Neural cell (in vitro differentiated cells): ENCODE results near the gene TK1. TPM values are rescaled to one million over a fixed set of nuclear protein-coding genes. Genes with fewer than 3 reads are reported as not detected.
"Not testable (repeated sequence)": the region's sequence is repeated elsewhere in the genome, so short reads cannot be mapped to it uniquely, and the experiment has no call there.

Source experiments
- H2AFZ ChIP-seq: fragments of 200-600, 300-800 bp; sonication (generic), shearing (Covaris generic); 2 replicates; pipeline ENCODE4 v1.6.0; 2014; ENCODE audit warnings: low read depth, mild to moderate bottlenecking, antibody characterized with exemption, low read length, moderate library complexity
- H3F3A ChIP-seq: fragments of 200-600 bp; shearing (Covaris generic); 2 replicates; pipeline ENCODE4 v1.6.1; 2016; ENCODE audit warnings: mild to moderate bottlenecking, moderate library complexity, mixed read lengths, antibody characterized with exemption, low read length; ENCODE audit not compliant: insufficient read depth, poor library complexity, severe bottlenecking
- H3K27ac ChIP-seq: fragments of 200-600, 300-800 bp; sonication (generic), shearing (Covaris generic); 2 replicates; pipeline ENCODE4 v1.5.1; 2014; ENCODE audit warnings: mild to moderate bottlenecking, low read length, moderate library complexity
- H3K27me3 ChIP-seq: fragments of 300-800, 200-600 bp; sonication (generic), shearing (Covaris generic); 2 replicates; pipeline ENCODE4 v1.6.0; 2014; ENCODE audit warnings: mild to moderate bottlenecking, low read depth, low read length, moderate library complexity; ENCODE audit not compliant: insufficient read depth
- H3K36me3 ChIP-seq: fragments of 300-800, 200-600 bp; sonication (generic), shearing (Covaris generic); 2 replicates; pipeline ENCODE4 v1.5.1; 2014; ENCODE audit warnings: mild to moderate bottlenecking, antibody characterized with exemption, low read length, moderate library complexity; ENCODE audit not compliant: insufficient read depth
- H3K4me2 ChIP-seq: fragments of 300-800, 200-600 bp; sonication (generic), shearing (Covaris generic); 2 replicates; pipeline ENCODE4 v1.6.0; 2014; ENCODE audit warnings: mild to moderate bottlenecking, low read length
- H3K4me3 ChIP-seq: fragments of 300-800, 200-600 bp; sonication (generic), shearing (Covaris generic); 2 replicates; pipeline ENCODE4 v1.5.1; 2014; ENCODE audit warnings: mild to moderate bottlenecking, low read length, moderate library complexity
- H3K79me2 ChIP-seq: fragments of 200-600 bp; shearing (Covaris generic); replicated peaks from 2 replicates; pipeline ENCODE4 v1.6.0; 2014; ENCODE audit warnings: mild to moderate bottlenecking, low read length, moderate library complexity; ENCODE audit not compliant: insufficient read depth
- H3K9ac ChIP-seq: fragments of 300-800, 200-600 bp; sonication (generic), shearing (Covaris generic); 2 replicates; pipeline ENCODE4 v1.6.1; 2016; ENCODE audit warnings: mild to moderate bottlenecking, low read length, mixed read lengths
- H3K9me2 ChIP-seq: fragments of 200-600 bp; shearing (Covaris generic); 2 replicates; pipeline ENCODE4 v1.6.1; 2016; ENCODE audit warnings: mild to moderate bottlenecking, low read length, mixed read lengths; ENCODE audit not compliant: insufficient read depth
- H3K9me3 ChIP-seq: fragments of 200-600, 300-800 bp; sonication (generic), shearing (Covaris generic); 2 replicates; pipeline ENCODE4 v1.6.1; 2016; ENCODE audit warnings: mild to moderate bottlenecking, mixed run types, low read length, moderate library complexity, mixed read lengths
- H4K20me1 ChIP-seq: fragments of 200-600 bp; shearing (Covaris generic); 2 replicates; pipeline ENCODE4 v1.6.1; 2016; ENCODE audit warnings: mild to moderate bottlenecking, mixed run types; ENCODE audit not compliant: insufficient read depth
- CTCF ChIP-seq: fragments of 450-650 bp; IDR thresholded peaks from 2 replicates; pipeline ENCODE4 v1.5.1; 2014; ENCODE audit warnings: antibody characterized with exemption, mild to moderate bottlenecking, moderate library complexity; ENCODE audit not compliant: poor library complexity, severe bottlenecking
- POLR2AphosphoS5 ChIP-seq: IDR thresholded peaks from 2 replicates; pipeline ENCODE4 v1.6.1; 2012
- RAD21 ChIP-seq: fragments of 450-650 bp; conservative IDR thresholded peaks from 2 replicates; pipeline ENCODE4 v1.6.1; 2014; ENCODE audit warnings: antibody characterized with exemption, mild to moderate bottlenecking, moderate library complexity
- REST ChIP-seq: IDR thresholded peaks from 2 replicates; pipeline ENCODE4 v1.6.1; 2012; ENCODE audit warnings: borderline replicate concordance
- SMC3 ChIP-seq: fragments of 450-650 bp; conservative IDR thresholded peaks from 2 replicates; pipeline ENCODE4 v1.6.1; 2014; ENCODE audit warnings: antibody characterized with exemption, mild to moderate bottlenecking, moderate library complexity; ENCODE audit not compliant: poor library complexity
- TAF1 ChIP-seq: IDR thresholded peaks from 2 replicates; pipeline ENCODE4 v1.6.1; 2012; ENCODE audit warnings: low read depth
- polyA plus RNA-seq: library from polyadenylated mRNA; depleted of rRNA; stranded (reverse); fragments of >200 nt; gene quantifications from 2 replicates; pipeline ENCODE4 v1.2.3, GENCODE V29; 2014

TK1 gene
- polyA plus RNA-seq, 1 donor from 2014 or later: 1.1 TPM

GRCh38 chr17:78171591-78172248 lies 15.1 kb downstream of the TK1 start:
- not testable (repeated sequence) for H3K36me3 ChIP-seq, H3K9ac ChIP-seq, H2AFZ ChIP-seq, H3K27me3 ChIP-seq, H3K27ac ChIP-seq, H3F3A ChIP-seq, H3K9me3 ChIP-seq, H3K79me2 ChIP-seq, H4K20me1 ChIP-seq, H3K4me3 ChIP-seq, H3K9me2 ChIP-seq, H3K4me2 ChIP-seq

GRCh38 chr17:78170692-78171590 lies 15.9 kb downstream of the TK1 start:
- no peak overlapping the region for H3K9ac ChIP-seq
- H4K20me1 ChIP-seq: no peaks in the 10 kb centered on the region
- TF ChIP-seq RAD21 (no peak), CTCF (no peak), SMC3 (no peak), REST (no peak), POLR2AphosphoS5 (no peak), TAF1 (no peak)
- no peak overlapping the region for H2AFZ ChIP-seq
- H3K4me3 ChIP-seq: no peak overlapping the region
- no peaks in the 10 kb centered on the region for H3K36me3 ChIP-seq
- H3K9me3 ChIP-seq: no peaks in the 10 kb centered on the region
- no peak overlapping the region for H3K27ac ChIP-seq
- H3K79me2 ChIP-seq: no peaks in the 10 kb centered on the region
- H3K27me3 ChIP-seq: no peaks in the 10 kb centered on the region
- no peaks in the 10 kb centered on the region for H3K9me2 ChIP-seq
- no peaks in the 10 kb centered on the region for H3F3A ChIP-seq
- H3K4me2 ChIP-seq: no peak overlapping the region
